HepG2 (cell line): ENCODE results near the gene NEURL4. TPM values are rescaled to one million over a fixed set of nuclear protein-coding genes. Genes with fewer than 3 reads are reported as not detected.

ENCODE experiments used
- ATF1 ChIP-seq: IDR thresholded peaks from 2 replicates; pipeline ENCODE4 v1.6.1; 2016; ENCODE audit warnings: mild to moderate bottlenecking, control low read depth
- DBP ChIP-seq: sonication (generic); formaldehyde crosslinking; IDR thresholded peaks from 2 replicates; pipeline ENCODE4 v1.4.0; 2020; ENCODE audit warnings: missing genetic modification reagents; ENCODE audit errors: not compliant biosample characterization
- FOXK2 ChIP-seq: fragments of 450-650 bp; IDR thresholded peaks from 2 replicates; pipeline ENCODE4 v1.6.1; 2016
- GTF3A ChIP-seq: sonication (generic); formaldehyde crosslinking; conservative IDR thresholded peaks from 2 replicates; pipeline ENCODE4 v1.4.0; 2020; ENCODE audit warnings: mild to moderate bottlenecking, missing genetic modification reagents
- HNRNPLL ChIP-seq: fragments of 200-400 bp; formaldehyde crosslinking; IDR thresholded peaks from 2 replicates; pipeline ENCODE4 v1.6.1; 2017; ENCODE audit warnings: mild to moderate bottlenecking, low read depth, low read length; ENCODE audit not compliant: poor library complexity, severe bottlenecking
- JARID2 ChIP-seq: sonication (generic); formaldehyde crosslinking; IDR thresholded peaks from 2 replicates; pipeline ENCODE4 v1.8.1; 2023; ENCODE audit warnings: missing genetic modification reagents, inconsistent platforms; ENCODE audit not compliant: insufficient replicate concordance
- JUN ChIP-seq: sonication (generic); formaldehyde crosslinking; IDR thresholded peaks from 2 replicates; pipeline ENCODE4 v1.4.0; 2020; ENCODE audit warnings: mild to moderate bottlenecking, missing genetic modification reagents
- MED1 ChIP-seq: sonication (generic); formaldehyde crosslinking; IDR thresholded peaks from 2 replicates; pipeline ENCODE4 v1.4.0; 2020; ENCODE audit warnings: missing genetic modification reagents
- MTERF4 ChIP-seq: sonication (generic); formaldehyde crosslinking; IDR thresholded peaks from 2 replicates; pipeline ENCODE4 v1.8.0; 2023; ENCODE audit warnings: mild to moderate bottlenecking, missing genetic modification reagents
- NFATC3 ChIP-seq: sonication (generic); formaldehyde crosslinking; IDR thresholded peaks from 2 replicates; pipeline ENCODE4 v1.5.1; 2020; ENCODE audit warnings: mild to moderate bottlenecking, missing genetic modification reagents
- NFKBIZ ChIP-seq: IDR thresholded peaks from 2 replicates; pipeline ENCODE4 v1.6.1; 2018; ENCODE audit warnings: missing genetic modification reagents, missing compliant biosample characterization
- NFYC ChIP-seq: IDR thresholded peaks from 2 replicates; pipeline ENCODE4 v1.6.1; 2016; ENCODE audit warnings: missing genetic modification reagents, missing compliant biosample characterization
- PBX3 ChIP-seq: sonication (generic); formaldehyde crosslinking; IDR thresholded peaks from 2 replicates; pipeline ENCODE4 v1.8.1; 2023; ENCODE audit warnings: missing genetic modification reagents, inconsistent platforms, borderline replicate concordance
- REST ChIP-seq, 2 experiments: IDR thresholded peaks; 2 replicates each; pipeline ENCODE4 v1.6.1; 2011 to 2012; ENCODE audit warnings: low read length in 2 of 2, borderline replicate concordance in 1 of 2, low read depth in 1 of 2, mild to moderate bottlenecking in 1 of 2, moderate library complexity in 1 of 2
- SALL2 ChIP-seq: sonication (generic); formaldehyde crosslinking; IDR thresholded peaks from 2 replicates; pipeline ENCODE4 v1.8.1; 2023; ENCODE audit warnings: mild to moderate bottlenecking, missing genetic modification reagents, inconsistent platforms
- SRSF1 ChIP-seq: fragments of 200-400 bp; formaldehyde crosslinking; optimal IDR thresholded peaks from 2 replicates; pipeline ENCODE3; 2017; ENCODE audit warnings: mild to moderate bottlenecking, low read depth, low read length, moderate library complexity
- ZBTB14 ChIP-seq: sonication (generic); formaldehyde crosslinking; IDR thresholded peaks from 2 replicates; pipeline ENCODE4 v1.4.0; 2020; ENCODE audit warnings: missing genetic modification reagents
- ZNF3 ChIP-seq: IDR thresholded peaks from 2 replicates; pipeline ENCODE4 v1.7.0; 2017; ENCODE audit warnings: inconsistent platforms
- ZNF367 ChIP-seq: sonication (generic); formaldehyde crosslinking; IDR thresholded peaks from 2 replicates; pipeline ENCODE4 v1.4.0; 2020; ENCODE audit warnings: missing genetic modification reagents, borderline replicate concordance
- ZNF747 ChIP-seq: sonication (generic); formaldehyde crosslinking; IDR thresholded peaks from 2 replicates; pipeline ENCODE4 v1.8.1; 2023; ENCODE audit warnings: missing genetic modification reagents, mild to moderate bottlenecking, borderline replicate concordance
- ZNF768 ChIP-seq: sonication (generic); formaldehyde crosslinking; IDR thresholded peaks from 2 replicates; pipeline ENCODE4 v1.4.0; 2020; ENCODE audit warnings: missing genetic modification reagents
- polyA plus RNA-seq, 8 experiments: library from polyadenylated mRNA; depleted of rRNA in 3 of 8; stranded (reverse) in 7 of 8; unstranded in 1 of 8; fragments of >200 nt; fragmentation: Illumina TruSeq in 4 of 8; extraction: Trizol in 4 of 8; gene quantifications; 2 replicates each; pipeline versions ENCODE4 v1.2.1 to v1.2.3, GENCODE V29; 2011 to 2016; ENCODE audit warnings: low read depth in 4 of 8, missing spikeins in 1 of 8, mixed read lengths in 1 of 8; ENCODE audit not compliant: insufficient read depth in 1 of 8
- total RNA-seq, 5 experiments: library from RNA; depleted of rRNA; stranded (reverse); fragments of >200 nt; fragmentation: Illumina TruSeq; extraction: Trizol; gene quantifications; 2 replicates each; pipeline ENCODE4 v1.2.3, GENCODE V29; 2016; ENCODE audit warnings: low read depth in 1 of 5

Gene NEURL4
- total and polyA plus RNA-seq, 2 of the 13 experiments (the other 11 are each of a cell fraction or from before 2014, with no cell fraction given) = 14.8 to 15.7 TPM

GRCh38 chr17:7314719-7315569 is 14.2 kb downstream of the NEURL4 start, which contains the start of gene GPS2 (continued):
- TF ChIP-seq FOXK2 (no peak), JUN (no peak), PBX3 (CRISPR knock-in tag) (peak; percentile 61; the same call in 1 of the 2 replicates), REST (IDR thresholded peaks at IDR 0.05; ENCODE audit: borderline replicate concordance in 1 of 2, low read depth in 1 of 2, low read length in 2 of 2) (peak; percentile 42 to 90), SRSF1 (peak; percentile 50), DBP (CRISPR knock-in tag) (peak; percentile 44), SALL2 (CRISPR knock-in tag) (0 out of 2 replicates have a peak, but pooled peaks have one; percentile 51), JARID2 (CRISPR knock-in tag) (no peak), HNRNPLL (peak; percentile 60), ZNF747 (CRISPR knock-in tag) (peak; percentile 65), ZNF367 (0 out of 2 replicates have a peak, but pooled peaks have one; percentile 21), NFATC3 (CRISPR knock-in tag) (no peak), ZNF768 (peak; percentile 64; the same call in 1 of the 2 replicates), MTERF4 (peak; percentile 80; the same call in 1 of the 2 replicates), ZNF3 (CRISPR knock-in tag) (no peak), MED1 (CRISPR knock-in tag) (peak; percentile 83), GTF3A (CRISPR knock-in tag) (peak; percentile 68; the same call in 1 of the 2 replicates), NFKBIZ (0 out of 2 replicates have a peak, but pooled peaks have one; percentile 28), ATF1 (CRISPR knock-in tag) (peak; percentile 89), ZBTB14 (CRISPR knock-in tag) (peak; percentile 66), NFYC (CRISPR knock-in tag) (peak; percentile 57; the same call in 1 of the 2 replicates)
